Keratinocyte (primary cell): ENCODE measurements around the gene CCDC9B. TPM values are rescaled to one million over a fixed set of nuclear protein-coding genes. Genes with fewer than 3 reads are reported as not detected.
A peak's percentile ranks its signal among the peaks of the same experiment; 100 is the strongest.

Source experiments
- DNase-seq: peaks from one replicate; pipeline ENCODE4 v3.0.0-alpha.2; 2011; ENCODE audit warnings: low read depth, missing footprints, low spot score
- FAIRE-seq: peaks from 2 replicates; lab custom pipeline; 2011; peaks lifted over from hg19 to GRCh38; lab: Jason Lieb, UNC
- H2AFZ ChIP-seq: 2 replicates; pipeline ENCODE4 v1.6.0; 2012; ENCODE audit warnings: low read length, control low read depth, inconsistent platforms; ENCODE audit not compliant: control insufficient read depth
- H3K27ac ChIP-seq: 2 replicates; pipeline ENCODE4 v1.5.1; 2011; ENCODE audit warnings: low read length; ENCODE audit not compliant: control insufficient read depth, insufficient read depth
- H3K27me3 ChIP-seq: 3 replicates; pipeline ENCODE4 v1.6.0; 2011; ENCODE audit warnings: low read length; ENCODE audit not compliant: control insufficient read depth, insufficient read depth; ENCODE audit errors: extremely low read depth
- H3K36me3 ChIP-seq, 2 experiments: 2 replicates in 1 of 2; 3 replicates in 1 of 2; pipeline ENCODE4 v1.5.1; 2011; ENCODE audit warnings: low read length in 2 of 2, mild to moderate bottlenecking in 1 of 2; ENCODE audit not compliant: control insufficient read depth in 2 of 2, insufficient read depth in 2 of 2; ENCODE audit errors: extremely low read depth in 1 of 2
- H3K4me1 ChIP-seq: 3 replicates; pipeline ENCODE4 v1.5.1; 2011; ENCODE audit warnings: low read length; ENCODE audit not compliant: control insufficient read depth, insufficient read depth; ENCODE audit errors: extremely low read depth
- H3K4me2 ChIP-seq: 3 replicates; pipeline ENCODE4 v1.6.0; 2011; ENCODE audit warnings: low read depth, low read length; ENCODE audit not compliant: control insufficient read depth, insufficient read depth; ENCODE audit errors: extremely low read depth
- H3K4me3 ChIP-seq, 3 experiments: fragments of 200-600 bp in 1 of 3; sonication (generic) in 1 of 3; 2 replicates in 2 of 3; 3 replicates in 1 of 3; pipeline ENCODE4 v1.5.1; 2011 to 2016; ENCODE audit warnings: low read length in 3 of 3, mild to moderate bottlenecking in 3 of 3, control low read depth in 2 of 3, inconsistent platforms in 1 of 3, low read depth in 1 of 3, mixed read lengths in 1 of 3, mixed run types in 1 of 3, moderate library complexity in 1 of 3; ENCODE audit not compliant: control insufficient read depth in 2 of 3, insufficient read depth in 2 of 3; ENCODE audit errors: extremely low read depth in 1 of 3
- H3K79me2 ChIP-seq: 2 replicates; pipeline ENCODE4 v1.6.0; 2012; ENCODE audit warnings: low read length; ENCODE audit not compliant: control insufficient read depth, insufficient read depth
- H3K9ac ChIP-seq: 3 replicates; pipeline ENCODE4 v1.6.0; 2011; ENCODE audit warnings: low read length; ENCODE audit not compliant: control insufficient read depth, insufficient read depth; ENCODE audit errors: extremely low read depth
- H3K9me1 ChIP-seq: 3 replicates; pipeline ENCODE4 v1.6.0; 2011; ENCODE audit warnings: low read length; ENCODE audit not compliant: control insufficient read depth, insufficient read depth; ENCODE audit errors: extremely low read depth
- H3K9me3 ChIP-seq: 2 replicates; pipeline ENCODE4 v1.5.1; 2012; ENCODE audit warnings: low read depth, low read length; ENCODE audit not compliant: control insufficient read depth
- H4K20me1 ChIP-seq: 3 replicates; pipeline ENCODE4 v1.6.0; 2011; ENCODE audit warnings: low read length; ENCODE audit not compliant: control insufficient read depth, insufficient read depth; ENCODE audit errors: extremely low read depth
- EZH2 ChIP-seq: IDR thresholded peaks from one replicate; pipeline ENCODE4 v1.6.1; 2012; ENCODE audit warnings: inconsistent platforms, mild to moderate bottlenecking, low read length, moderate library complexity
- dilution Hi-C: fragments of 300-500 bp; cut with MboI; formaldehyde crosslinking; loops from one replicate; pipeline ENCODE4 v1.7.0; 2020; ENCODE audit warnings: low sequenced_read_pairs; ENCODE audit not compliant: extremely low pct_ligation_motif_present
- polyA plus RNA-seq, 5 experiments: library from polyadenylated mRNA; depleted of rRNA in 3 of 5; stranded (reverse) in 3 of 5; stranded (forward) in 1 of 5; unstranded in 1 of 5; fragments of >200 nt; gene quantifications; 1 replicate in 1 of 5; 2 replicates in 3 of 5; 3 replicates in 1 of 5; pipeline versions ENCODE4 v1.2.1 to v1.2.3, GENCODE V29; 2011 to 2012; ENCODE audit warnings: missing spikeins in 2 of 5, low read depth in 1 of 5, low replicate concordance in 1 of 5
- TF ChIP-seq, protein P1 (sequence below), 3 experiments: IDR thresholded peaks in 1 of 3; conservative IDR thresholded peaks in 1 of 3; optimal IDR thresholded peaks in 1 of 3; 2 replicates in 2 of 3; 3 replicates in 1 of 3; pipeline versions ENCODE3 to v1.5.1; 2011; ENCODE audit warnings: low read length in 3 of 3, mild to moderate bottlenecking in 3 of 3, moderate library complexity in 2 of 3, control low read depth in 1 of 3, inconsistent platforms in 1 of 3; ENCODE audit not compliant: insufficient read depth in 2 of 3; ENCODE audit errors: extremely low read depth in 1 of 3

The CCDC9B gene
- polyA plus RNA-seq, 1 donor (not counting 4 experiments of a cell fraction or from before 2014, with no cell fraction given), result 9.6 TPM

DNA sequence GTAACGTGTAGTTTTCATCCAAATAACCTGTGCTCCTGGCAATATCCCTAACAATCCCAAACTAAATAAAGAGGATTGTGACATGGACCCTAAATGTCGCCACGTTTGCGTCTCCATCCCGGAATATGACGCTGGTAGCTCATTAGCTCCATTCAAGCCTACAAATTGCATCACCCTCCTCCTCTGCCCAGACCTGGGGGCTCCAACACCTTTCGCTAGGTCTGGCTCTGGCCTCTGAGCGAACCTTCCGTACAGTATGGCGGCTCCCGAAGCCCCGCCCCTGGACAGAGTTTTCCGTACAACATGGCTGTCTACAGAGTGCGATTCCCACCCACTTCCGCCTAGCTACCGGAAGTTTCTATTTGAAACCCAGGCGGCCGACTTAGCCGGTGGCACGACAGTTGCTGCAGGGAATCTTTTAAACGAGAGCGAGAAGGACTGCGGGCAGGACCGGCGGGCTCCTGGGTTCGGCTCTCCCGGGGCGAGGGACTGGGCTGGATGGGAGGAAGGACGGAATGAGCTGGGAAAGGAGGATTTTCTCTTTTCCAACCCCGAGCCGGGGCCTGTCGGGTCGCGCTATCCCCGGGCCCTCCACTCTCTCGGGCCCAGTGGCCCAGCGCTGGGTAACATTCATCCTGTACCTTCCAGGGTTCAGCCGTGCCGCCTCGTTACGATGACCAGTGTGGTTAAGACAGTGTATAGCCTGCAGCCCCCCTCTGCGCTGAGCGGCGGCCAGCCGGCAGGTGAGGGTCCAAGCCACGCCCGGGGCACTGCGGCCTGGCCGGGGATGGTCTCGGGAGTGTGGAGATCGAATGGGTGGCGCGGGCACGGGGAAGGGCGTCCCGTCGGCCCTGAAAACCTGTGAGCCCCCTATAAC, 42.1 kb upstream of the CCDC9B start, which contains the start of gene KNSTRN:
KNSTRN (plus strand) TSS at position 142 of the 877 bp plus-strand sequence; CDS start at position 257, 115 bp downstream.
- H3K27ac ChIP-seq, result peak within 1 kb of the TSS; percentile 81

DNA sequence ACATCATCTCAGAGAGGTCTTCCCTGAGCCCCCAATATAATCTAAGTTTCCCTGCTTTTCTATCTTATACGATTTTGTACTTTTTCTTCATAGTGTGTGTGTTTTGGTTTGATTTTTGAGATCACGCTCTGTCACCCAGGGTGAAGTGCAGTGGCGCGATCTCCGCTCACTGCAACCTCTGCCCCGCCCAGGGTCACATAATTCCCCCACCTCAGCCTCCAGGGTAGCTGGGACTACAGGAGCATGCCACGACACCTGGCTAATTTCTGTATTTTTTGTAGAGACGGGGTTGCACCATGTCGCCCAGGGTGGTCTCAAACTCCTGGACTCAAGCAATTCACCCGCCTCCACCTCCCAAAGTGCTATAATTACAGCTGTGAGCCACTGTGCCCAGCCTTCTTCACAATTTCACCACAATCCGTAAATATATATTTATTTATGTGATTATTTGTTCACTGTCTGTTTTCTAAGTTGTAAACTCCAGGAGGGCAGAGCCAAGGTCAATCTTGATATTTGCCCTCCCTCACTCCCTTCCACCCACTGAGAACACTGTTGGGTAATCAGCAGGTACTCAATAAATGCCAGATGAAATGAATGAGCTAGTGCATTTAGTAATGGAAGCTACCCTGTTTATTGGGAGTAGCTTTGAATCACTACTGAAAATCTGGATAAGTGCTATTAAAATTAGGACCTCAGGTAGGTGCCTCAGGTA, 41.2 kb upstream of the CCDC9B start:
- TF ChIP-seq, protein P1, sequence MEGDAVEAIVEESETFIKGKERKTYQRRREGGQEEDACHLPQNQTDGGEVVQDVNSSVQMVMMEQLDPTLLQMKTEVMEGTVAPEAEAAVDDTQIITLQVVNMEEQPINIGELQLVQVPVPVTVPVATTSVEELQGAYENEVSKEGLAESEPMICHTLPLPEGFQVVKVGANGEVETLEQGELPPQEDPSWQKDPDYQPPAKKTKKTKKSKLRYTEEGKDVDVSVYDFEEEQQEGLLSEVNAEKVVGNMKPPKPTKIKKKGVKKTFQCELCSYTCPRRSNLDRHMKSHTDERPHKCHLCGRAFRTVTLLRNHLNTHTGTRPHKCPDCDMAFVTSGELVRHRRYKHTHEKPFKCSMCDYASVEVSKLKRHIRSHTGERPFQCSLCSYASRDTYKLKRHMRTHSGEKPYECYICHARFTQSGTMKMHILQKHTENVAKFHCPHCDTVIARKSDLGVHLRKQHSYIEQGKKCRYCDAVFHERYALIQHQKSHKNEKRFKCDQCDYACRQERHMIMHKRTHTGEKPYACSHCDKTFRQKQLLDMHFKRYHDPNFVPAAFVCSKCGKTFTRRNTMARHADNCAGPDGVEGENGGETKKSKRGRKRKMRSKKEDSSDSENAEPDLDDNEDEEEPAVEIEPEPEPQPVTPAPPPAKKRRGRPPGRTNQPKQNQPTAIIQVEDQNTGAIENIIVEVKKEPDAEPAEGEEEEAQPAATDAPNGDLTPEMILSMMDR (optimal IDR thresholded peaks at IDR 0.05 in 1 of 3, IDR thresholded peaks at IDR 0.05 in 1 of 3, conservative IDR thresholded peaks at IDR 0.05 in 1 of 3; ENCODE audit: extremely low read depth in 1 of 3, insufficient read depth in 2 of 3, low read length in 3 of 3), result no peak
- no peak for TF ChIP-seq EZH2
- DNase-seq, result no peak
- H3K9me3 ChIP-seq, result no peaks in the 10 kb centered on the region
- H3K27me3 ChIP-seq, result no peaks in the 10 kb centered on the region
- peak; percentile 23 for FAIRE-seq
- dilution Hi-C loops, result no loop called here
- H3K79me2 ChIP-seq, result peaks cover 28% of the 10 kb centered on the region
- H3K9me1 ChIP-seq, result no peaks in the 10 kb centered on the region
- H3K36me3 ChIP-seq, result peaks cover 7 to 9% of the 10 kb centered on the region in 2 experiments
- H3K4me3 ChIP-seq, result no peak overlapping the region
- no peaks in the 10 kb centered on the region for H4K20me1 ChIP-seq
- peak overlapping the region; percentile 81 for H3K27ac ChIP-seq
- peak overlapping the region; percentile 44 for H3K4me2 ChIP-seq
- H2AFZ ChIP-seq, result peak overlapping the region; percentile 99
- no peak overlapping the region for H3K9ac ChIP-seq
- peaks cover 27% of the 10 kb centered on the region for H3K4me1 ChIP-seq

More for the DNA sequence above, 42.1 kb upstream of the CCDC9B start, which contains the start of gene KNSTRN:
- Histone ChIP-seq H4K20me1 (no peaks in the 10 kb centered on the region), H3K27me3 (no peaks in the 10 kb centered on the region), H3K9me3 (no peaks in the 10 kb centered on the region), H3K4me2 (peak within 1 kb of the TSS; percentile 98), H3K4me3 (peak within 1 kb of the TSS; percentile 87 to 96 (median 91)), H3K36me3 (peaks cover 11 to 16% of the 10 kb centered on the region in 2 experiments), H3K4me1 (peaks cover 27% of the 10 kb centered on the region), H3K79me2 (peaks cover 28% of the 10 kb centered on the region), H3K9ac (peak within 1 kb of the TSS; percentile 90), H3K9me1 (no peaks in the 10 kb centered on the region), H2AFZ (peak within 1 kb of the TSS; percentile 99)
- TF ChIP-seq, protein P1 (optimal IDR thresholded peaks at IDR 0.05 in 1 of 3, IDR thresholded peaks at IDR 0.05 in 1 of 3, conservative IDR thresholded peaks at IDR 0.05 in 1 of 3; ENCODE audit: extremely low read depth in 1 of 3, insufficient read depth in 2 of 3, low read length in 3 of 3), result no peak
- no peak for TF ChIP-seq EZH2
- FAIRE-seq (peak; percentile 67), DNase-seq (peak; percentile 28)
- dilution Hi-C loops, result no loop called here
